Muscle layer of duodenum (tissue), 2 donors: ENCODE results near the gene HDAC7.
A peak's percentile ranks its signal among the peaks of the same experiment; 100 is the strongest.

Source experiments
- H3K27ac ChIP-seq: one replicate; pipeline ENCODE4 v1.7.0; 2013; ENCODE audit warnings: mild to moderate bottlenecking, low read length
- H3K27me3 ChIP-seq: one replicate; pipeline ENCODE4 v1.7.0; 2013; ENCODE audit warnings: low read depth, mild to moderate bottlenecking, control low read depth, low read length
- H3K36me3 ChIP-seq, 2 donors: one replicate each; pipeline ENCODE4 v1.7.0; 2013; ENCODE audit warnings: low read length in 2 of 2, control low read depth in 1 of 2, mild to moderate bottlenecking in 1 of 2; ENCODE audit not compliant: insufficient read depth in 2 of 2, control insufficient read depth in 1 of 2
- H3K4me1 ChIP-seq, 2 donors: one replicate each; pipeline ENCODE4 v1.7.0; 2013; ENCODE audit warnings: low read length in 2 of 2, mild to moderate bottlenecking in 2 of 2, control low read depth in 1 of 2, moderate library complexity in 1 of 2; ENCODE audit not compliant: insufficient read depth in 2 of 2, control insufficient read depth in 1 of 2
- H3K4me3 ChIP-seq, 2 donors: one replicate each; pipeline ENCODE4 v1.7.0; 2013; ENCODE audit warnings: low read length in 2 of 2, low read depth in 1 of 2, mild to moderate bottlenecking in 1 of 2
- H3K9me3 ChIP-seq, 2 donors: one replicate each; pipeline ENCODE4 v1.7.0; 2013; ENCODE audit warnings: low read length in 2 of 2, control low read depth in 1 of 2, mild to moderate bottlenecking in 1 of 2; ENCODE audit not compliant: control insufficient read depth in 1 of 2
- donor health status: healthy.

The HDAC7 gene

GRCh38 chr12:47819896-47820630 lies at the start of gene HDAC7:
TSS of gene HDAC7 (minus strand) at chr12:47819903. CDS start at chr12:47819785, 118 bp downstream.
- H3K4me1 ChIP-seq, result peaks cover 41 to 45% of the 10 kb centered on the region in 2 donors
- no peaks in the 10 kb centered on the region for H3K27me3 ChIP-seq
- H3K36me3 ChIP-seq, result peaks cover 0 to 3% of the 10 kb centered on the region in 2 donors
- H3K27ac ChIP-seq, result peak within 1 kb of the TSS; percentile 93
- no peaks in the 10 kb centered on the region for H3K9me3 ChIP-seq
- H3K4me3 ChIP-seq, result peak within 1 kb of the TSS; percentile 70 to 80

GRCh38 chr12:47868552-47869031 lies 48.9 kb upstream of the HDAC7 start:
- Histone ChIP-seq H3K27ac (no peak overlapping the region), H3K27me3 (no peaks in the 10 kb centered on the region), H3K36me3 (no peaks in the 10 kb centered on the region), H3K9me3 (no peaks in the 10 kb centered on the region), H3K4me3 (no peak overlapping the region), H3K4me1 (peaks cover 4 to 9% of the 10 kb centered on the region in 2 donors)

- no peaks in the 10 kb centered on the region for H3K27me3 ChIP-seq
- H3K4me3 ChIP-seq, result no peak overlapping the region
- no peak overlapping the region for H3K27ac ChIP-seq
- peaks cover 4 to 9% of the 10 kb centered on the region in 2 donors for H3K4me1 ChIP-seq
- H3K36me3 ChIP-seq, result no peaks in the 10 kb centered on the region
- no peaks in the 10 kb centered on the region for H3K9me3 ChIP-seq
These were observed 48.3 kb upstream of the HDAC7 start for GRCh38 chr12:47868041-47868440.

- peaks cover 4 to 9% of the 10 kb centered on the region in 2 donors for H3K4me1 ChIP-seq
- no peaks in the 10 kb centered on the region for H3K36me3 ChIP-seq
- no peak overlapping the region for H3K4me3 ChIP-seq
- no peaks in the 10 kb centered on the region for H3K9me3 ChIP-seq
- H3K27ac ChIP-seq, result no peak overlapping the region
- no peaks in the 10 kb centered on the region for H3K27me3 ChIP-seq
These were observed 47.8 kb upstream of the HDAC7 start for GRCh38 chr12:47867495-47867941.

- H3K4me3 ChIP-seq, result no peak overlapping the region
- H3K9me3 ChIP-seq, result no peaks in the 10 kb centered on the region
- peaks cover 0 to 12% of the 10 kb centered on the region in 2 donors for H3K36me3 ChIP-seq
- no peak overlapping the region for H3K27ac ChIP-seq
- no peaks in the 10 kb centered on the region for H3K27me3 ChIP-seq
- H3K4me1 ChIP-seq, result peaks cover 0 to 4% of the 10 kb centered on the region in 2 donors
These were observed 45.0 kb upstream of the HDAC7 start for GRCh38 chr12:47864646-47865235.

GRCh38 chr12:47863985-47864384 lies 44.3 kb upstream of the HDAC7 start:
- Histone ChIP-seq H3K27me3 (no peaks in the 10 kb centered on the region), H3K27ac (no peak overlapping the region), H3K4me3 (no peak overlapping the region), H3K4me1 (peaks cover 0 to 4% of the 10 kb centered on the region in 2 donors), H3K36me3 (peaks cover 0 to 12% of the 10 kb centered on the region in 2 donors), H3K9me3 (no peaks in the 10 kb centered on the region)

- peaks cover 0 to 12% of the 10 kb centered on the region in 2 donors for H3K36me3 ChIP-seq
- no peak overlapping the region for H3K27ac ChIP-seq
- no peaks in the 10 kb centered on the region for H3K27me3 ChIP-seq
- H3K4me3 ChIP-seq, result no peak overlapping the region
- H3K9me3 ChIP-seq, result no peaks in the 10 kb centered on the region
- peaks cover 0 to 4% of the 10 kb centered on the region in 2 donors for H3K4me1 ChIP-seq
These were observed 43.8 kb upstream of the HDAC7 start for GRCh38 chr12:47863467-47863866.

- Histone ChIP-seq H3K4me1 (peaks cover 0 to 2% of the 10 kb centered on the region in 2 donors), H3K27ac (no peak overlapping the region), H3K36me3 (peaks cover 0 to 12% of the 10 kb centered on the region in 2 donors)
These were observed 43.2 kb upstream of the HDAC7 start for GRCh38 chr12:47862881-47863280.

GRCh38 chr12:47862167-47862750 lies 42.6 kb upstream of the HDAC7 start:
- peaks cover 0 to 12% of the 10 kb centered on the region in 2 donors for H3K36me3 ChIP-seq
- H3K27ac ChIP-seq, result no peak overlapping the region
- no peaks in the 10 kb centered on the region for H3K9me3 ChIP-seq
- no peaks in the 10 kb centered on the region for H3K27me3 ChIP-seq
- no peak overlapping the region for H3K4me3 ChIP-seq
- no peaks in the 10 kb centered on the region for H3K4me1 ChIP-seq

More at GRCh38 chr12:47862881-47863280, 43.2 kb upstream of the HDAC7 start:
- no peaks in the 10 kb centered on the region for H3K9me3 ChIP-seq
- no peaks in the 10 kb centered on the region for H3K27me3 ChIP-seq
- H3K4me3 ChIP-seq, result no peak overlapping the region

- peaks cover 0 to 12% of the 10 kb centered on the region in 2 donors for H3K36me3 ChIP-seq
- H3K4me1 ChIP-seq, result no peaks in the 10 kb centered on the region
- no peaks in the 10 kb centered on the region for H3K27me3 ChIP-seq
- H3K9me3 ChIP-seq, result no peaks in the 10 kb centered on the region
- H3K27ac ChIP-seq, result no peak overlapping the region
- H3K4me3 ChIP-seq, result no peak overlapping the region
These were observed 41.2 kb upstream of the HDAC7 start for GRCh38 chr12:47860873-47861272.

GRCh38 chr12:47860279-47860841 lies 40.7 kb upstream of the HDAC7 start:
- Histone ChIP-seq H3K27ac (no peak overlapping the region), H3K4me1 (no peaks in the 10 kb centered on the region), H3K27me3 (no peaks in the 10 kb centered on the region), H3K9me3 (no peaks in the 10 kb centered on the region), H3K36me3 (peaks cover 0 to 16% of the 10 kb centered on the region in 2 donors), H3K4me3 (no peak overlapping the region)
